K562 (cell line): ENCODE results near the gene C1QTNF7. TPM values are rescaled to one million over a fixed set of nuclear protein-coding genes. Genes with fewer than 3 reads are reported as not detected.

Experiments
- ATAC-seq: fragments of 200-7000 bp; cut with Tn5 transposase; 3 replicates; pipeline ENCODE4 v1.9.1; 2020; ENCODE audit warnings: moderate library complexity
- BruUV-seq: library from RNA; stranded (reverse); fragments of 400-500 nt; replicated peaks from 2 replicates; lab custom pipeline; 2021; lab: Mats Ljungman, UMichigan
- CTCF ChIA-PET: fragments of 300-600 bp; formaldehyde crosslinking; extraction: SDS; loops from one replicate; lab custom pipeline; 2021; ENCODE audit warnings: low intra/inter-chr PET ratio; lab: Yijun Ruan, JAX
- POLR2A ChIA-PET: fragments of 300-600, 350-650 bp; sonication (Branson Sonifier 250); formaldehyde crosslinking; extraction: SDS; loops from one replicate; lab custom pipeline; 2021; ENCODE audit warnings: antibody characterized with exemption, inconsistent platforms; lab: Yijun Ruan, JAX
- DNase-seq, 4 experiments: peaks; one replicate each; pipeline versions ENCODE4 v3.0.0 to v3.0.0-alpha.2; 2011 to 2018; ENCODE audit warnings: low spot score in 3 of 4, mixed read lengths in 3 of 4; ENCODE audit errors: extremely low read depth in 1 of 4
- FAIRE-seq: peaks from 2 replicates; lab custom pipeline; 2011; peaks lifted over from hg19 to GRCh38; lab: Jason Lieb, UNC
- H2AFZ ChIP-seq: 2 replicates; pipeline ENCODE4 v1.6.0; 2011; ENCODE audit warnings: low read depth, low read length, control low read depth, inconsistent platforms
- H3K27ac ChIP-seq: fragments of 200-600 bp; 3 replicates; pipeline ENCODE4 v1.8.0; 2011; ENCODE audit warnings: low read depth, mild to moderate bottlenecking, control low read depth, inconsistent platforms, low read length, moderate library complexity, mixed read lengths; ENCODE audit errors: extremely low read depth
- H3K27me3 ChIP-seq, 2 experiments: fragments of 300-600 bp in 1 of 2; 2 replicates in 1 of 2; 3 replicates in 1 of 2; pipeline versions ENCODE4 v1.6.0 to v1.8.0; 2011; ENCODE audit warnings: inconsistent platforms in 2 of 2, low read length in 2 of 2, mild to moderate bottlenecking in 1 of 2, mixed read lengths in 1 of 2, moderate library complexity in 1 of 2; ENCODE audit not compliant: control insufficient read depth in 2 of 2, insufficient read depth in 2 of 2
- H3K36me3 ChIP-seq: fragments of 300-600 bp; 3 replicates; pipeline ENCODE4 v1.8.0; 2011; ENCODE audit warnings: mild to moderate bottlenecking, low read length, inconsistent platforms; ENCODE audit not compliant: control insufficient read depth, insufficient read depth
- H3K4me1 ChIP-seq, 2 experiments: fragments of 200-600 bp in 1 of 2; replicated peaks in 1 of 2; 2 replicates in 1 of 2; 3 replicates in 1 of 2; pipeline versions ENCODE4 v1.5.1 to v1.8.0; 2011; ENCODE audit warnings: inconsistent platforms in 2 of 2, low read length in 2 of 2, mild to moderate bottlenecking in 1 of 2, mixed read lengths in 1 of 2, moderate library complexity in 1 of 2; ENCODE audit not compliant: control insufficient read depth in 2 of 2, insufficient read depth in 2 of 2
- H3K4me2 ChIP-seq: 2 replicates; pipeline ENCODE4 v1.6.1; 2011; ENCODE audit warnings: low read length, control low read depth, inconsistent platforms, mixed read lengths; ENCODE audit not compliant: insufficient read depth
- H3K4me3 ChIP-seq: fragments of 200-600 bp; sonication (generic), shearing (Covaris generic); 2 replicates; pipeline ENCODE4 v1.5.1; 2016; ENCODE audit warnings: control low read depth, inconsistent platforms
- H3K79me2 ChIP-seq: fragments of 200-600 bp; 3 replicates; pipeline ENCODE4 v1.8.0; 2011; ENCODE audit warnings: low read length, inconsistent platforms; ENCODE audit not compliant: control insufficient read depth, insufficient read depth
- H3K9ac ChIP-seq, 2 experiments: 2 replicates each; pipeline versions ENCODE4 v1.6.0 to v1.6.1; 2011; ENCODE audit warnings: low read depth in 2 of 2, low read length in 2 of 2, control low read depth in 1 of 2, inconsistent platforms in 1 of 2, mild to moderate bottlenecking in 1 of 2, mixed read lengths in 1 of 2; ENCODE audit not compliant: insufficient read depth in 1 of 2
- H3K9me1 ChIP-seq: one replicate; pipeline ENCODE4 v1.6.0; 2011; ENCODE audit warnings: inconsistent platforms, mild to moderate bottlenecking, low read length, moderate library complexity; ENCODE audit not compliant: control insufficient read depth, insufficient read depth
- H3K9me3 ChIP-seq: replicated peaks from 2 replicates; pipeline ENCODE4 v1.5.1; 2011; ENCODE audit warnings: low read depth, low read length, inconsistent platforms; ENCODE audit not compliant: control insufficient read depth, insufficient read depth
- H4K20me1 ChIP-seq: replicated peaks from 2 replicates; pipeline ENCODE4 v1.6.1; 2011; ENCODE audit warnings: low read length, inconsistent platforms, mixed read lengths; ENCODE audit not compliant: control insufficient read depth, insufficient read depth
- CBX5 ChIP-seq: IDR thresholded peaks from 2 replicates; pipeline ENCODE4 v1.6.1; 2014; ENCODE audit warnings: low read depth, borderline replicate concordance
- FIP1L1 ChIP-seq: fragments of 200-400 bp; formaldehyde crosslinking; IDR thresholded peaks from 2 replicates; pipeline ENCODE4 v1.6.1; 2018; ENCODE audit warnings: mild to moderate bottlenecking, low read depth, low read length; ENCODE audit not compliant: poor library complexity, severe bottlenecking
- ILF3 ChIP-seq: fragments of 450-650 bp; IDR thresholded peaks from 2 replicates; pipeline ENCODE4 v1.6.1; 2018; ENCODE audit warnings: antibody characterized with exemption, mild to moderate bottlenecking, moderate library complexity, borderline replicate concordance
- MCM3 ChIP-seq: fragments of 450-650 bp; IDR thresholded peaks from 2 replicates; pipeline ENCODE4 v1.6.1; 2016
- MTF1 ChIP-seq: fragments of 250-450 bp; sonication (Bioruptor Pico); IDR thresholded peaks from 2 replicates; pipeline ENCODE4 v1.9.0; 2021; ENCODE audit warnings: moderate library complexity, mild to moderate bottlenecking, inconsistent platforms, borderline replicate concordance
- TCFL5 ChIP-seq: fragments of 250-450 bp; sonication (Bioruptor Pico); conservative IDR thresholded peaks from 2 replicates; pipeline ENCODE4 v1.6.1; 2021; ENCODE audit warnings: mild to moderate bottlenecking, moderate library complexity, matching md5 sums
- ZBTB8A ChIP-seq: fragments of 450-650 bp; IDR thresholded peaks from 2 replicates; pipeline ENCODE4 v1.6.1; 2018; ENCODE audit warnings: mild to moderate bottlenecking, moderate library complexity; ENCODE audit not compliant: partially characterized antibody
- ZNF764 ChIP-seq: fragments of 250-450 bp; sonication (Bioruptor Pico); IDR thresholded peaks from 2 replicates; pipeline ENCODE4 v1.4.0; 2020; ENCODE audit warnings: low read depth, mild to moderate bottlenecking, moderate library complexity
- WGBS: fragments of 100-300 bp; shearing (Covaris generic); methylation state at CpG from one replicate; pipeline ENCODE4 v1.1.6; 2016; ENCODE audit warnings: low coverage, mixed read lengths; ENCODE audit not compliant: insufficient coverage; ENCODE audit errors: missing lambda C conversion rate; 5-methylcytosine and 5-hydroxymethylcytosine counted together
- in situ Hi-C: fragments of 300-500 bp; cut with MboI; formaldehyde crosslinking; loops from 4 replicates; pipeline ENCODE4 v1.15.0; 2018; ENCODE audit warnings: inconsistent platforms, mixed read lengths
- intact Hi-C: fragments of 100-400 bp; cut with micrococcal nuclease; formaldehyde crosslinking; loops from 2 replicates; pipeline ENCODE4 v1.14.2; 2022
- polyA plus RNA-seq, 8 experiments: library from polyadenylated mRNA; depleted of rRNA in 4 of 8; stranded (reverse) in 5 of 8; unstranded in 3 of 8; fragments of >200 nt; fragmentation: Nextera tagmentation in 2 of 8; fragmentation: Illumina TruSeq in 1 of 8; extraction: Ambion mirVana in 2 of 8; extraction: Trizol in 1 of 8; gene quantifications; 2 replicates each; pipeline versions ENCODE4 v1.2.1 to v1.2.3, GENCODE V29; 2011 to 2014; ENCODE audit warnings: inconsistent platforms in 1 of 8, missing spikeins in 1 of 8
- total RNA-seq, 7 experiments: library from RNA; depleted of rRNA in 6 of 7; stranded (reverse); fragments of >200 nt in 6 of 7; fragmentation: Illumina TruSeq in 2 of 7; extraction: Trizol in 2 of 7; gene quantifications; 2 replicates each; pipeline versions ENCODE4 v1.2.1 to v1.2.3, GENCODE V29; 2011 to 2021; ENCODE audit warnings: low replicate concordance in 1 of 7

C1QTNF7 gene
- total and polyA plus RNA-seq, 9 of the 15 experiments (the other 6 are each of a cell fraction or from before 2014, with no cell fraction given): not detected

DNA sequence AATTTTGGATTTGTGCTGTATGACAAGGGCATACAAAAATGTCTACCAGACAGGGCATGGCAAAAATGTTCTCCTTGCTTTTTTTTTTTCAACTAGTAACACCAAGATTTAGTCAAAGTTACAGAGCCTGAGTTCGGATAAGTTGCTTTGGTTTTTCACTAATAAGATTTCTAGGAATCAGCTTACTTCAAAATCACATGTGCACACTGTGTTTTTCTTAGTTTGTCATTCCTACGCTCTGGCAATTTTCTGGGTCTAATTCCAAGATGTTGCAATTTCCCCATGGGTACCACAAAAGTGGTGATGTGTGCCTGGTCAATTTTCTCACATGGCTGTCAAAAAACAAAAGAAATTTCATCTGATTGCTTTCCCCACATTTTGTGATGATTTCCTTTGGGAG is 6.3 kb downstream of the C1QTNF7 start:
- no peak overlapping the region for H3K27ac ChIP-seq
- intact Hi-C loops (no loop called here), in situ Hi-C loops (no loop called here)
- no TSS peak for BruUV-seq
- DNase-seq (no peak), ATAC-seq (no peak)
- H3K79me2 ChIP-seq: no peaks in the 10 kb centered on the region
- H3K4me1 ChIP-seq: no peaks in the 10 kb centered on the region
- H3K36me3 ChIP-seq: no peaks in the 10 kb centered on the region
- H3K9ac ChIP-seq: no peak overlapping the region
- H4K20me1 ChIP-seq: no peaks in the 10 kb centered on the region
- no peaks in the 10 kb centered on the region for H3K27me3 ChIP-seq
- H3K4me3 ChIP-seq: no peak overlapping the region
- H3K4me2 ChIP-seq: no peak overlapping the region
- TF ChIP-seq CBX5: no peak
- TF ChIP-seq, all 486 proteins: peak for 0
- ChIA-PET POLR2A (no interaction called here), CTCF (no interaction called here)
- Histone ChIP-seq H3K9me1 (no peaks in the 10 kb centered on the region), H3K9me3 (no peaks in the 10 kb centered on the region), H2AFZ (no peak overlapping the region)
- 0% methylated on average over 2 of the region's 2 CpGs for WGBS
- no peak for FAIRE-seq

DNA sequence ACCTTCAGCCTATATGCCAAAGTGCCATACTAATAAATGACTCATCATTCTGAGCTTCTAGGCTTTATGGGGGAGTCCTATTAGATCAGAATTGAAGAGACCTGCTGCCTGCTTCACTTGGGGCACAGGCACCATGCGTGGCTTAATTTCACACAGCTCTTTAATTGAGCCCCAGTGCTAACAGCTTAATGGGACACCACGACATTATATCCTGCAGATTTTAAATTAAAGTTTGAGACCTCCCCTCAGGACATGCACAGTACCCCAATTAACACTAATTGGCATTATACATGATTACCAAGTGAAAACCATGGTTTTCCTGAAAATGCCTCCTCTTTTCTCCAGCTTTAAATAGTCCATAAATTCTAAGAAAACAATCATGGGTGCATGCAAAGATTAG is 6.8 kb downstream of the C1QTNF7 start:
- no peak for DNase-seq
- Histone ChIP-seq H4K20me1 (no peaks in the 10 kb centered on the region), H3K27me3 (no peaks in the 10 kb centered on the region), H3K27ac (no peak overlapping the region), H3K9me3 (no peaks in the 10 kb centered on the region), H3K4me1 (no peaks in the 10 kb centered on the region), H3K79me2 (no peaks in the 10 kb centered on the region), H3K9me1 (no peaks in the 10 kb centered on the region), H3K36me3 (no peaks in the 10 kb centered on the region), H2AFZ (no peak overlapping the region), H3K4me2 (no peak overlapping the region), H3K9ac (no peak overlapping the region), H3K4me3 (no peak overlapping the region)
- CTCF ChIA-PET: interaction anchor here (0.8 kb wide), 1 partner anchor 250 kb away, joined by 3 read pairs; no protein-coding TSS in a partner anchor
- WGBS: 13% methylated on average over 2 of the region's 2 CpGs
- intact Hi-C loops (no loop called here), in situ Hi-C loops (no loop called here)
- FAIRE-seq: no peak
- no peak for ATAC-seq
- TF ChIP-seq TCFL5 (CRISPR knock-in tag) (no peak), MTF1 (no peak), MCM3 (no peak), ZBTB8A (no peak), FIP1L1 (no peak), ILF3 (no peak), ZNF764 (CRISPR knock-in tag) (no peak)
- no TSS peak for BruUV-seq
- POLR2A ChIA-PET: interaction anchor here (0.6 to 0.7 kb wide), 2 partner anchors 9 to 1747 kb away, joined by 3 read pairs; no protein-coding TSS in a partner anchor
